Measurements from ENCODE around the gene DOK6.

DOK6 gene

DNA sequence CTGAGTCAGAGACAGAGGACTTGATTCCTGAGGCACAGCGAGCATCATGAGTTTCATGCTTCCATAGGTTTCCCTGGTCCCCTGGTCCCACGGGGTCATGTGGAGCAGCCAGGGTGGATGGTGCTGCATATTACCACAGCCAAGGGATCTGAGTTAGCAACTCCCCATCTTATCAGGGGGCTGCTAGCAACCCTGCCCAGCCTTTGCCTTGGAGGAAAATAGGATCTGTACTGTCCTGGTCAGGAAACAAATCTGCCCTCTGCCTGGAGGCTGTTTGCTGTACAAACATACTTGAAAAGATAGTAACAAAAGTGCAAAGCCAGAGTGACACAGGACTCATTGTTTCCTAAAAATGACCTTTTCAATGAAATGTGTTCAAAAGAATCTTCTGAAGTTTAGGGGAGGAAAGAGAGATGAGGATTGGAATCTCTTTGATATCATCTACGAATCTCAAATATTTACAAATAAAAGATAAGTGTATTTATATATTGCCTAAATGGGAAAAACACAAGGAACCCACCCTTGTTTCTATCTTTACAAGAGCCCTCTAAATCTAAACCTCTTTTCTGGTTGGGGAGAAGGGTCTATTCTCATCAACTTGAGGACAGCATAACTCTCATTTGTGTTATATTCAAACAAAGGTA, 352.2 kb downstream of the DOK6 start:
- no peak for DNase-seq (ENCODE audit: low spot score)

DNA sequence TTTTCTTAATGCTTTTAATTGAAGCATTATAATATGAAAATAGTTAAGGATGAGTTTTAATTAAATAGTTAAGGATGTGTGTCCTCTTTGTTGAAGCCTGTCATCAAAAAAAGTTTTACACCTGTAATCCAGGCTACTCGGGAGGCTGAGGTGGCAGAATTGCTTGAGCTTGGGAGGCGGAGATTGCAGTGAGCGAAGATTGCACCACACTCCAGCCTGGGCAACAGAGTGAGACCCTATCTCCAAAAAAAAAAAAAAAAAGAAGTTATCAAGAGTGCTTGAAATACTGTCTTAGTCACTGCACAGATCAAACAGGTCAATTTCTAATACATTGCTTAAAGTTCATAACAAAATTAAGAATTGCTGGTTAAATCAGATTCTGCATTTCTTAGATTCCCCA, 353.4 kb downstream of the DOK6 start:
- no peak for DNase-seq (ENCODE audit: low spot score)

DNA sequence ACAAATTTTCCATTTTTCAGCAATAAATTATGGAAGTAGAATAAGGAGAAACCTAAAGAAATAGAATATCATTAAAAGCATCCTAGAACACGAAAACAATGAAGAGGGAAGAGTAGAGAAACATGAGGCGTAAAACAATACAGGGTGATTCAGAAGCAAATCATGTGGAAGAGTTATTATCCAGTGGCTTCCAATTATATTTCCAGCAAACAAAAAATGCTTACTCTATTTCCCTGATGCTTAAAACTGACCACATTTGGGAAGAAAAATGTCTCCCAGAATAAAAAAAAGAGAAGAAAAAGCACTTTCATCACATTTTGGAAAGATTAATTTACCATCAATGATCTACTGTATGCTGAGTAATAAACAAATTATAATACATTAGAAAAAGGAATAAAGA, 354.4 kb downstream of the DOK6 start:
- no peak for DNase-seq (ENCODE audit: low spot score)

DNA sequence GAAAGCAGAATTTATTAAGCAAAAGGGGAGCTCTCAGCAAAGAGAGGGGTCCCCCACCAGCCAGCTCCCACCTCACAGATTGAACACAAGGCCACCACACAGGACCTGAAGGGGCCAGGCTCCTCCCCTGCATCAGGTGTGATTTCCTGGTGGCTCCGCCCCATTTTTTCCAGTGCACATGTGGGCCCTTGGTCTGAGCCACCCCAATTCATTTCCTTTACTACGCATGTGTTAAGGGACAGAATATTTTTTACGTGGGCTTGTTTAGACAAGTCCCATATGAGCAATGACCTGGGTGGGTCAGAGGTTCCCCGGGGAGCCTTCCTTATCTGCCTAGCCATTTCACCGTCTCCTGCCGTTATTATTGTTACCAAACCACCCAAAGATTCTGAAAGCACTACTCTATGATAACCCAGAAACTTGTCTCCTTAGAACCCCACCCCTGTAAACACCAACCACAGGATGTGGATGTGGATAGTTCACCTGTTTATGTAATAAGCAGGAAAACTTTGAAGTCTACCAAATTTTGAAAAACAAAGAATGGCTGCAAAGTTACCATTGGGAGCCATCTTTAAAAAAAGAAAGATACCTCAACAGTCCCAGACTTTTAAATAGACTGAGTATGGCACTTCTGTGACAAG, 355.3 kb downstream of the DOK6 start:
- no peak for DNase-seq (ENCODE audit: low spot score)

DNA sequence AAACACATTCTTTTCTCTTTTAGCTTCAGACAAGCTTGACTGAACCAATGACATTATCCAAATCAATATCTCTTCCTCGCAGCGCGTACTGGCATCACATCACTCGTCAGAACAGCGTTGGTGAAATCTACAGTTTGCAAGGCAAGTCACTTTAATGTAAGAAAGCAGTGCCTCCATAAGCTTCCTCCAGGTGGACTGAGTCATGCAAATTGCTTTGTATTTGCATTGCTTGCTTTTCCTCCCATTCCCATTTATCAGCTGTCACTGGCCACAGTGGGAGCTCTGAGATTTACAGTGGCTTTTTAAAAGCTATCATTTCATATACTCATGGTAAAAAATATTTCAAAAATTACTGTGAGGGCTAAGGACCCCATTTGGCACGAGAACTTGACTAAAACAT, 357.0 kb downstream of the DOK6 start:
- no peak for DNase-seq (ENCODE audit: low spot score)

DNA sequence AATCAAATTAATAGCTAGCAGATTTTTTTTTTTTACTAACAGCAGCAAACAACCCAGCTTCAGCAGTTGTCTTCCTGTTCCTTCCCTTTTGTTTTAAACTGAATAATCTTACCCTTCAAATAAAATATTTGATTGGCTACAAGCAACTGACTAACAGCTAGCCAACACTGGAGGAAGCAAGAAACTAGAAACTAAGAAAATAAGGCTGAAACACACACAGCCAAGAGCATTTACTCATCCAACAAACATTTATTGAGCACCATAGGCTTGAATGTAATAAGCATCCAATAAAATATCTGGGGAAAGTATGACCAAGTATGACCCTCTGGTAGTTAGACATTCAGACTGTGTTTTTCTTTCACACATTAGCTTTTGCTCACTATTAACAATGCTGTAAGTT, 357.8 kb downstream of the DOK6 start:
- no peak for DNase-seq (ENCODE audit: low spot score)

DNA sequence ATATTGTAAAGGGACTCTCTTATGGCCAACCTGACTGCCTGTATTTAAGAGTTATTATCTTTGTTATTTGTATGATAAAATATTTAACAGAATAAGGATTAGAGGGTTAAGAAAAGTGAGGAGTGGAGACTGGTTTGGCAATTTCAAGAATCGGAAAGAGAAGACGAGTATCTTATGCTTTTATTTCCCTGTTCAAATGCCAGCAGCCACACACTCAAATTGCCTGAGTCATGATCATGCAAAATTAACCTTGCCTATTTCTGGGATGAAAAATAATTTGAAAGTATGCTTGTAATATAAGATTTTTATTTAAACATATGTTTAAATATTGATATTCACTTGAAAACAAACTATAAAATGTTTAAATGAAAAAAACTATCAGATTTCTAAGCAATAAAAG, 358.4 kb downstream of the DOK6 start:
- no peak for DNase-seq (ENCODE audit: low spot score)

DNA sequence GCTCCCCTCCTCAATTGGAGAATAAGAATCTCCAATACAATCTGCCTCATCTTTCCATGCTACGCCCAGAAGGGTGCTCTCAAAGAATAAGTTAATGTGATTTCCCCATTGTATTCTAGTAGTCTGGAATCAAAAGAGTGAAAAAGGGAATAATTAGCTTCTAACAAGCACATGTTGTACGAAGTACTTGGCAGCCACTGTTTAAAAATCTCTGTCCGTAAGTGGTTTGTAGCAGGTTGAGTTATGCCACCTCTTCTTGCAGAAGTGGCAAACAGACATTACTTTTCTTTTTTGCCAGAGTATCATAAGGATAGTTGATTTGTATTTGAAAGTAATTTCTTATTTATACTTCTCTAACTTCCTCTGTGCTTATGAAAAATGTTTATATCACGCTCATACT, 362.3 kb downstream of the DOK6 start:
- DNase-seq (ENCODE audit: low spot score): no peak

DNA sequence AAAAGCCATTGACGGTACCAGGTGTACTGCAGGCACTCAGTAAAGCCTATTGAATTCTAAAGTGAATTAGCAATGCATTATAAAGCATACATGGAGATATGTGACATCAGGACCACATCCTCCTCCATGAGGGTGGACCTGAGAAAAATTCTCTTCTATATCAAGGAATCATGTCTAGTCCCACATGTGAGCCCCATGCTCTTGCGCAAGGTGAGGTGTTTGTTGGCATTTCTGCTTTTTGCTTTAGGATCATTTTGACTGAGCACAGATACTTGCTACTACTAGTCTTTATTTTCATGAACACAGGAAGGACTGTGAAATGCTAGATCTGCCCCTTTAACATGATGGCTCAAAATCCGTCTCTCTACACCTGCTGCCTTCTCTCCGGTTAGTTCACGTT, 363.1 kb downstream of the DOK6 start:
- no peak for DNase-seq (ENCODE audit: low spot score)

DNA sequence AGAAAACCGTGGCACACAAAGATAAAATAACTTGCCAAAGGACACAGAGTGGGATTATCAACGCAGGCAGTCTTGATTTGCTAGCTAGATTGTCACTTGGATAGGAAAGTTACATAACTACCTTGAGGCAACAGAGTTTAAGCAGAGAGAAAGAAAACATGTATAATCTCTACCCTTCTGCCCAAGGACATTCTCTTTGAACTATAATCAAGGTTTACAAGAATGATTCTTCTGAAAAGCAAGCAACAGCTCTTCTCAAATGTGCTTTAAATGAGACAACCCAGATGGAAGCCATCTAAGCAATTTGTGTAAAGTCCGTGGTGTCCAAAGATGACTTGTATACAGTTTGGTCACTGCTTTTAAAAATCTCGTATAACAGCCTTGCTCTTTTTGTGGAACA, 369.6 kb downstream of the DOK6 start:
- no peak for DNase-seq (ENCODE audit: low spot score)

DNA sequence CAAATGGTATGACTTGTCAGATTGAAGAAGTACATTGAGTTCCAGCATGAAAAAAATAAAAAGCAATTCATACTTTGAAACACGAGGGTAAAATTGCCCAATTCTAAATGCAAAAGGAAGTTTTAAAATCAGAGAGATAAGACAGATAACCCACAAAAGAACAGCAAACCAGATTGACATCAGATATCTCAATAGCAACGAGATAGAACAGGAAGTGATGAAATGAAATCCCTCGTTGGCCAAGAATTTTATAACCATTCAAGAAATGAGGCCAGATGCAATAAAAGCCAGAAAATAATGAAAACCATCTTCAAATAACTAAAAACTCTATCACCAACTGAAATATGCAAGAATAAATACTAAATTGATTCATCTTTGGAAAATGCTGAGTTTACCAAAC, 374.1 kb downstream of the DOK6 start:
- DNase-seq (ENCODE audit: low spot score): no peak

DNA sequence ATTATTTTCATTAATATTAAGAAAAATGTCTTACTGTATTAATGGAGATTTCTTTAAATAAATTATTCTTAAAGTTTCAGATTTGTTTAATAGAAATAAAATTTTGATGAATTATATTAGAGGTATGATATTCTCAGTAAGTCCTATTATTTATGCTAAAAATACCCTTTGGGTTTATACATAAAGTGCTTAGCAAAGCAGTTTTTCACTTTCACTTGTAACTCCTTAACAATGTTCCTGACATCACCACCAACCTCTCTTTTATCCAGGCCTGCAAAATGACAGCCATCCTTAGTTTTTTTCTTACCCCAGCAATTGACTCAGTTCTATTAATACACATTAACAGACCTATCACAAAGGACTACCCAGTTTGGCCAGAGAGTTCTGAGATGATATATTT, 376.6 kb downstream of the DOK6 start:
- no peak for DNase-seq (ENCODE audit: low spot score)

DNA sequence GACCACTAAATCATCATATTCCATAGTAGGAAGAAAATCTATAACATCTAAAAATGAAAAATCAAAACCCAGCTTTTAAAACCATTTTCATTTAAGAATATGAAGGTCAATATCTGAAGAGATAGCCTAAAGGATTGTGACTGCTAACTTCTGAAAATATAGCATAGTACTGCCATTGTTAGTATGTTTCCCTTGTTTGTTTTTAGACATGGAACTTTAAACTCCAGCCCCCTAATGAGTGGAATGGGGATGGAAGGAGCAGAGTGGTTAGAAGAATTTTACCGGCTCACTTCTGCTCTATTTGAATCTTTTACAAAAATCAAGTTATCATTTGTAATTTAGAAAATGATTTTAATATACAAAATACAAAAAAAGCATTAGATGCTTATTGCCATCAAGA, 378.0 kb downstream of the DOK6 start:
- no peak for DNase-seq (ENCODE audit: low spot score)

DNA sequence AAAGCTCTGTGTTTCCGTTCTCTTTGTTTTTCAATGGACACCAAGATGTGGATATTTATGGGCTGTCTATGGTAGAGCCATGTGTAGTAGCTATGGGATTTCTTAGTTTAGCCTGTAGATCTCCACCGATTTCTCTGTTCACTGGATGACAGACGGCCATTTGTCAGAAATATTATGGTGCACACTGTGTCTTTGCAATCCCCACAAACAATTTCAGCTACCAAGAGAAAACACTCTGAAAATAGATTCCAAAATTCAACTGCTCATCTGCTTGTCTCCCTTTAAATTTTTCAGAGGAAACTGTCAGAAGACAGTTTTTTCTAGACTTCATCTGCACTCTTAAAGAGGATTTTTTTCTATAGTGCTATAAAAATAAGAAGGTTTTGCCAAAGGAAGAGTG, 380.2 kb downstream of the DOK6 start:
- no peak for DNase-seq (ENCODE audit: low spot score)

DNA sequence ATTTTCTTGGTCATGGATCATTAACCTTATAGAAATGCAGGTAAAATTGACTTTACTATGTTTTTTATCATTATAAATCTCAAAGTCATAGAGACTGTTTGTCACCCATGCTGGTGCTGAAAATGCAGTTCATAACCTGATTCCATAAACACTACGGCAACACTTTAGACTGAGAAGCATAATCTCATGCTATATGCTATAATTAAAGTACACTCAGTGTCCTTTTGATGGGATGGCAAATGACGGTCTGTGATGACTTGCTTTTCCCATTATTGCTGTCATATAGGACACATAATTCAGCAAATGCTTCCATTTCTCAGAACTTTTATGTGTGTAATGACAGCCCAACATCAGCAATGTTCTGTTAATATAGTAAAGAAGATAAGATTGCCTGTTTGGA, 384.1 kb downstream of the DOK6 start:
- DNase-seq (ENCODE audit: low spot score): no peak

DNA sequence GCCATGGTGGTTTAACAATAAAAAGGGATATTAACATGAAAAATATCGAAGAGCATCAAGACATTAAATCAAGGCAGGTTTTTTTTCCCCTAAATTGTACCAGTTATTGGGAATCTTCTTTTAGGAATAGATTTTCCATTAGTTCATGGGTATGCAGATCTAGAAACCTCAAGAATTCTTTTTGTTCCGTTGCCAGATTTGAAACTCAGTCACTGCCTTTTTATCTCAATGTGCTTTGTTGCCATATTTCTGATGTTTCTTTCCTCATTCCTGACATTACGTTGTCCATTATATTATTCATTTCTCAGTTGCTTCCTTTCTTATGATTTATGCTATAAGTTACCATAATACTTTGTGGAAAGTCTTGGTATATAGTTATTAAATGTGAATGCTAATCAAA, 384.8 kb downstream of the DOK6 start:
- DNase-seq (ENCODE audit: low spot score): no peak

DNA sequence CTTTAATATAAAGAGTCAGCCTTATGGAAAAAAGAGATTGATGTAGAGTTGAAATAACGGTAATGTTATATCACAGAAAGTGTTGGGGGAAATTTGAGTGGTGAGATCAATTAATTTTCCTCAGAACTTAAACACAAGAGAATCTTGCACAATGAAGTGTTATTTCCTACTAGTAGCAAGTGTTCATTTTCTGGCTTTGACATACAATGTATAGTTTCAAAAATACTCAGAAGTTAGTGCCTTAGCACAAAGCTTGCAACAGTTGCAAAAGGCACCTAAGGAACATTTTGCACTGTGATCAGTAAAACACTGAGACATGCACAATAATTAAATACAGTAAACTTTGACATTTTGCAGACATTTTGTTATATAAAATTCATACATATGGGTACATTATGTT, 385.7 kb downstream of the DOK6 start:
- DNase-seq (ENCODE audit: low spot score): no peak

DNA sequence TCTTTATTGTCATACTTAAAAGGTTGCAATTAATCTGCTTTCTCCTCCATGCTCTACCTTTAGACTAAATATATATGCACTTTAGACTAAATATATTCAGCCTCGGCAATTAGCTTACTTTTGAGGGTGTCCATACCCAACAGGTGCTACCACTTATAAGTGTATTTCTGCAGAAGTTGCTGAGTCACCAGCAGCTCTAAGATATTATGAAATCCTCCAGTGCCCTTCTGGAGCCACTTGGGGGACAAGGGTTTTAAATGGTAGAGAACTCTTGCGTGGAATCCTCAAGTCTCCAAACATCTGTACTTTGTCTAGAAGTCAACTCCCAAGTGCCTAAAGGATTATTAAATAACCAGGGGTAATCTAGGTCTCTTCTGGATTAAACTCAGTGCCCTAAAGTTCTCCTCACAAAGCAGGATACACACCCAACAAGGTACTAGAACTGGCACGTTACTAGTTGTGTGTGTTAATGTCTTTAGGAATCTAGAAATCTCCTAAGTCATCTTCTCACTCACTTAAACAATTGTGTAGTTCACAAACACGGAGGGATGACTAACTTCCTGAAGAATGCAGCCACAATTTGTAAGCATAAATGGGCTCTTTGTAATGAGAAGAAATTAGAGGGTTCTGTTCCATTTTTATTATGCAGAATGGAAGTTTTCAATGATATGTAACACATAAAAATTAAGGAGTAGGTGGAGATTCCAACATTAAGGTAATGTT, 387.3 kb downstream of the DOK6 start:
- no peak for DNase-seq (ENCODE audit: low spot score)

DNA sequence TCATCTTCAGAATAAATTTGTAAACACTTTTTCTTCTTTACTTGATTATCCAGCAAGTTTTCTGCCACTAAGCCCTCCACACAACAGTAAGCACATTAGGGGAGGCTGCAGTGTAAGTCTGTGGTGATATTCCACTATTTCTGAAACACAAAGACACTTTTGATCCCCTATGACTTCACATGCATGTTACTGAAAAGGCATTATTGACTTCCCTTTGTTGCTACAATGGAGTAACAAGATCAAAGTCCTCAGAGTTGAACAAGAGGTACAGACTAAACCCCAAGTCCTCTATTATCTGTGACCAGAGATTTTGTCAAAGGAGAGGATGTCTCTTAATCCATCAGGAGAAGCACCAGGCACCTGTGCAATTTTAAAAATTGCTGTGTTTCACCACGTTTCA, 389.1 kb downstream of the DOK6 start:
- DNase-seq (ENCODE audit: low spot score): no peak

DNA sequence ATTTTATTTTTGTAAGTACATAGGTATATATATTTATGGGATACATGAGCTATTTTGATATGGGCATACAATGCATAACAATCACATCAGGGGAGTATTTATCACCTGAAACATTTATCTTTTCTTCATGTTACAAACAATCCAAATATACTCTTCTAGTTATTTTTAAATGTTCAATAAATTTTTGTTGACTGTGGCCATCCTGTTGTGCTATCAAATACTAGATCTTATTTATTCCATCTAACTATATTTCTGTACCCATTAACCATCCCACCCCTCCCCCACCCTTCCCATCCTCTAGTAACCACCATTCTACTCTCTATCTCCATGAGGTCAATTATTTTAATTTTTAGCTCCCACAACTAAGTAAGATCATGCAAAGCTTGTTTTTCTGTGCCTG, 390.0 kb downstream of the DOK6 start:
- no peak for DNase-seq (ENCODE audit: low spot score)

DNA sequence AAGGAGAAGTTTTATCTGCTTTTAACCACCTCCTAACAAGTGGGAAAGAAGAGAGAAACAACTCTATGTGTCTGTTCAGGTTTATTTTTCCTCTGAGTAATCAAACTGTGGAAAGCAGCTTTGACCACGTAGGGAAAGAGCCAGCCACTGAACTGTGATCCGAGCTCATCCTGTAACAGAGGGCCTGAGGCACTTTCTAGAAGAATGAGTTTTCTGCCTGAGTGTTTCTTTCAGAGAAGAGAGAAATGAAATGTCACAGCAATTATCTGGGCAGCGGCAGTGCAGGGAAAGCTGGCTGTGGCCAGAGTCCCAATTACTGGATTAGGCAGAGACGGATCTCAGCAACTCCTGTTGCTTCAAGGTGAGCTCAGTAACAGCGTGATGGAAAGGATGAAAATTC, 395.1 kb downstream of the DOK6 start:
- DNase-seq (ENCODE audit: low spot score): no peak

DNA sequence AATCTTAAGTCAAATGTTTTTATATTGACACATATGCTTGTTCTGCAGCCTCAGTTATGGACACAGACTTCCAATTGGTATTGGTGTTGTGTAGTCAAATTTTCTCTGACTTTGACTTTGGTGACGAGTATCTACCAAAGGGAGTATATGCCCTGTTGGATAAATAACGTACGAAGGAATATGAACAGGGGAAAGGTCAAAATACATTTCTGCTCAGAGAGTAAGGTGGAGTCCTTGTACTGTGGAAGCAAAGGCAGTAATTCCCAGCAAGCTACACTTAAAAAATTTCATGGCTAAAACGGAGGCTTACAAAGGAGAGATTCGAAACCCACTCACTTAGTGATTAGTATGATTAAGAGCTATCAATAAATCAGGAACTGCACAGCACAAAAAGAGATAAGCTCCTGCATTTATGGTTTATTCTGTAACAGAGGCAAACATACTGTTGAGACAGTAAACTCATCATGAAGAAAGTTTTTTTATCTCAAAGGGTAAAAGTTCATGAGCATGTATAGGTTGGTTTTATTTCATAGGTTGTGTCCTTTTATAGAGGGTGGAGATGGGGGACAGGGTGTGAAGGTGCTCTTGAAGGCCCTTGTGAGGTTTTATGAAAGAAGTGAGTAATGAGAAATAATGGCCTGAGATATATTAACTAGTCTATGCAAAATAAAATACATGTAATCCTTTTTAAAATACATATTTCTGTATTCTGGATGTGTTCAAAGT, 404.3 kb downstream of the DOK6 start:
- no peak for DNase-seq (ENCODE audit: low spot score)

DNA sequence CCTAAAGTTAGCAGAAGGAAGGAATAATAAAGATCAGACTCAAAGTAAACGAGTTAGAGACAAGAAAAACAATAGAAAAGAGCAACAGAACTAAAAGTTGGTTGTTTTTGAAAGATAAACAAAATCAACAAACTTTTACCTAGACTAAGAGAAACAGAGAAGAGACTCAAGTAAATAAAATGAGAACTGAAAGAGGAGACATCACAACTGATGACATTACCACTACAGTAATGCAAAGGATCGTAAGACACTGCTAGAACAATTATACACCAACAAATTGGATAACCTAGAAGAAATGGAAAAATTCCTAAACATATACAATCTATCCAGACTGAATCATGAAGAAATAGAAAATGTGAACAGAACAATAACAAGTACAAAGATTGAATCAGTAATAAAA, 407.7 kb downstream of the DOK6 start:
- no peak for DNase-seq (ENCODE audit: low spot score)
